Measurements from ENCODE around the gene CFAP54.

Gene CFAP54

DNA sequence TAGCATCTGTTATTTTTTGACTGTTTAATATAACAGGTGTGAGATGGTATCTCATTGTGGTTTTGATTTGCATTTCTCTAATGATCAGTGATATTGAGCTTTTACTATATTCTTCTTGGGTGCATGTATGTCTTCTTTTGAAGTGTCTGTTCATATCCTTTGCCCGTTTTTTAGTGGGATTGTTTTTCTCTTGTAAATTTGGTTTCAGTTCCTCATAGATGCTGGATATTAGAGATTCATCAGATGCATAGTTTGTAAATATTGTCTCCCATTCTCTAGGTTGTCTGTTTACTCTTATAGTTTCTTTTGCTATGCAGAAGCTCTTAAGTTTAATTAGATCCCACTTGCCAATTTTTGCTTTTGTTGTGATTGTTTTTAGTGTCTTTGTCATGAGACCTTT is 368.8 kb downstream of the CFAP54 start:
- no peak overlapping the region for H2BK120ac ChIP-seq (ENCODE audit: low read depth, low read length)
- no peak overlapping the region for H2BK15ac ChIP-seq (replicated peaks; ENCODE audit: low read depth)
- no peak overlapping the region for H3K4me2 ChIP-seq (ENCODE audit: low read length)
- no peak overlapping the region for H3K4ac ChIP-seq (ENCODE audit: low read depth, low read length)
- no peak overlapping the region for H3K27ac ChIP-seq (ENCODE audit: low read depth, low read length)
- H2BK5ac ChIP-seq (ENCODE audit: low read length), result no peak overlapping the region
- H3K36me3 ChIP-seq (ENCODE audit: control insufficient read depth, insufficient read depth, low read length), result no peaks in the 10 kb centered on the region
- H4K8ac ChIP-seq (ENCODE audit: low read depth, low read length), result no peak overlapping the region
- no peak overlapping the region for H2AK5ac ChIP-seq (ENCODE audit: low read length)
- no peak overlapping the region for H3K56ac ChIP-seq (ENCODE audit: low read length)
- no peaks in the 10 kb centered on the region for H3K79me1 ChIP-seq (ENCODE audit: low read length)
- H3K27me3 ChIP-seq (ENCODE audit: insufficient read depth, low read length, poor library complexity), result peaks cover 2% of the 10 kb centered on the region
- H3K23ac ChIP-seq (ENCODE audit: low read length), result no peak overlapping the region
- no peak overlapping the region for H3K4me3 ChIP-seq (ENCODE audit: low read length)
- H3K18ac ChIP-seq (ENCODE audit: low read length), result no peak overlapping the region
- no CpG with 5 or more reads among the region's 1 CpG for WGBS (ENCODE audit: extremely low coverage, insufficient coverage, low lambda C conversion rate)
- no peak for DNase-seq
- no peak overlapping the region for H4K5ac ChIP-seq (ENCODE audit: low read length)
- no peaks in the 10 kb centered on the region for H3K4me1 ChIP-seq (ENCODE audit: control insufficient read depth, low read depth, low read length)
- H3K9ac ChIP-seq (ENCODE audit: low read length), result no peak overlapping the region
- H3K79me2 ChIP-seq (ENCODE audit: control insufficient read depth, insufficient read depth, low read length), result no peaks in the 10 kb centered on the region

- Histone ChIP-seq H3K4me3 (ENCODE audit: low read length) (no peak overlapping the region), H2BK120ac (ENCODE audit: low read depth, low read length) (no peak overlapping the region), H3K4ac (ENCODE audit: low read depth, low read length) (no peak overlapping the region), H2BK15ac (replicated peaks; ENCODE audit: low read depth) (no peak overlapping the region), H2BK5ac (ENCODE audit: low read length) (no peak overlapping the region), H3K36me3 (ENCODE audit: control insufficient read depth, insufficient read depth, low read length) (no peaks in the 10 kb centered on the region), H3K79me2 (ENCODE audit: control insufficient read depth, insufficient read depth, low read length) (no peaks in the 10 kb centered on the region), H3K27me3 (ENCODE audit: insufficient read depth, low read length, poor library complexity) (peaks cover 2% of the 10 kb centered on the region), H4K8ac (ENCODE audit: low read depth, low read length) (no peak overlapping the region), H2AK5ac (ENCODE audit: low read length) (no peak overlapping the region), H4K5ac (ENCODE audit: low read length) (no peak overlapping the region), H3K56ac (ENCODE audit: low read length) (no peak overlapping the region), H3K79me1 (ENCODE audit: low read length) (no peaks in the 10 kb centered on the region), H3K4me2 (ENCODE audit: low read length) (no peak overlapping the region), H3K9ac (ENCODE audit: low read length) (no peak overlapping the region), H3K18ac (ENCODE audit: low read length) (no peak overlapping the region), H3K27ac (ENCODE audit: low read depth, low read length) (no peak overlapping the region), H3K23ac (ENCODE audit: low read length) (no peak overlapping the region), H3K4me1 (ENCODE audit: control insufficient read depth, low read depth, low read length) (no peaks in the 10 kb centered on the region)
- WGBS (ENCODE audit: extremely low coverage, insufficient coverage, low lambda C conversion rate), result no CpG with 5 or more reads among the region's 2 CpGs
- no peak for DNase-seq
These were observed 372.3 kb downstream of the CFAP54 start for GRCh38 chr12:96861656-96862055.

DNA sequence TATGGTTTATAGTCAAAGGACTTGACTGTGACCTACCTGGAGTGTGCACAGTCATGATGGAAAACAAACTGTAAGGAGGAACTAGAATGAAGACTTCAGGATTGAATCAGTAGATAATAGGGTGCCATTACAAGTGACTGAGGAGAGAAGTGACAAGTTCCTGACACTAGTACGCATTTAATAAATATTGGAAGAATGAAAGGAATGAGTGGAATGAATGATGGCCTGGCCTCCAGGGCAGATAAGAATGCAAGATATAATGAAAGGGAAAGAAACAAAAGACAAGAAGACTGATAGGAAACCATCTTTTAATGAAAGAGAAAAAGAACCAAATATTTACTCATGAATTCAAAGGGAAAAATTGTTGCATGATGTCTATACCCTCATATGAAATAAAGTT is 372.9 kb downstream of the CFAP54 start:
- no peaks in the 10 kb centered on the region for H3K36me3 ChIP-seq (ENCODE audit: control insufficient read depth, insufficient read depth, low read length)
- peak; percentile 91 for DNase-seq
- no peaks in the 10 kb centered on the region for H3K4me1 ChIP-seq (ENCODE audit: control insufficient read depth, low read depth, low read length)
- no peak overlapping the region for H3K56ac ChIP-seq (ENCODE audit: low read length)
- no peak overlapping the region for H3K18ac ChIP-seq (ENCODE audit: low read length)
- H2BK5ac ChIP-seq (ENCODE audit: low read length), result no peak overlapping the region
- WGBS (ENCODE audit: extremely low coverage, insufficient coverage, low lambda C conversion rate), result no CpG with 5 or more reads among the region's 1 CpG
- no peak overlapping the region for H3K4me2 ChIP-seq (ENCODE audit: low read length)
- H3K4ac ChIP-seq (ENCODE audit: low read depth, low read length), result no peak overlapping the region
- H2BK15ac ChIP-seq (replicated peaks; ENCODE audit: low read depth), result no peak overlapping the region
- H3K23ac ChIP-seq (ENCODE audit: low read length), result no peak overlapping the region
- H2BK120ac ChIP-seq (ENCODE audit: low read depth, low read length), result no peak overlapping the region
- no peak overlapping the region for H3K9ac ChIP-seq (ENCODE audit: low read length)
- H3K4me3 ChIP-seq (ENCODE audit: low read length), result no peak overlapping the region
- no peaks in the 10 kb centered on the region for H3K79me2 ChIP-seq (ENCODE audit: control insufficient read depth, insufficient read depth, low read length)
- peaks cover 2% of the 10 kb centered on the region for H3K27me3 ChIP-seq (ENCODE audit: insufficient read depth, low read length, poor library complexity)
- no peak overlapping the region for H3K27ac ChIP-seq (ENCODE audit: low read depth, low read length)
- no peak overlapping the region for H2AK5ac ChIP-seq (ENCODE audit: low read length)
- H4K5ac ChIP-seq (ENCODE audit: low read length), result no peak overlapping the region
- H4K8ac ChIP-seq (ENCODE audit: low read depth, low read length), result no peak overlapping the region
- H3K79me1 ChIP-seq (ENCODE audit: low read length), result no peaks in the 10 kb centered on the region

DNA sequence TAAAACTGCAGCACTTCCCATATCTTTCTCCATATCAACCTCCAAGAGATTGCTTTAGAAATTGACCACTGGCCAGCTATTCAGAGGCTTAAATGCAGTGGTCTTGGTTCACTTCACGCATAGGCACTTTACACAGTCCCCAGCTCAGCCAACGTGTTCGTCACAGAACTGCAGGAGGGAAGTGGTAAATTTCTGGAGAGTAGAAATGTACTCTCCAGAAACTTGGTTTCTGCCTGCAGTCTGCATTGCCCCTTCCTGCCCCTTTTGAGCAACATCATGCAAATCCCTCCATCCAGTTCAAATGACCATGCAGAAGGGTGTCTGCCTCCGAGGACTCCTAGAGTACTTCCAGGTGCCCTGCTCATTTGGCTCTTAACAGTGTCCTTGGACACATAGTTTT is 375.0 kb downstream of the CFAP54 start:
- H4K5ac ChIP-seq (ENCODE audit: low read length), result no peak overlapping the region
- no peak overlapping the region for H2AK5ac ChIP-seq (ENCODE audit: low read length)
- no CpG with 5 or more reads among the region's 4 CpGs for WGBS (ENCODE audit: extremely low coverage, insufficient coverage, low lambda C conversion rate)
- H2BK15ac ChIP-seq (replicated peaks; ENCODE audit: low read depth), result no peak overlapping the region
- H3K18ac ChIP-seq (ENCODE audit: low read length), result no peak overlapping the region
- no peak overlapping the region for H3K4ac ChIP-seq (ENCODE audit: low read depth, low read length)
- no peak overlapping the region for H3K4me3 ChIP-seq (ENCODE audit: low read length)
- H4K8ac ChIP-seq (ENCODE audit: low read depth, low read length), result no peak overlapping the region
- no peak overlapping the region for H2BK120ac ChIP-seq (ENCODE audit: low read depth, low read length)
- no peak for DNase-seq
- no peak overlapping the region for H3K23ac ChIP-seq (ENCODE audit: low read length)
- no peaks in the 10 kb centered on the region for H3K79me1 ChIP-seq (ENCODE audit: low read length)
- H3K27me3 ChIP-seq (ENCODE audit: insufficient read depth, low read length, poor library complexity), result peaks cover 2% of the 10 kb centered on the region
- H3K4me1 ChIP-seq (ENCODE audit: control insufficient read depth, low read depth, low read length), result no peaks in the 10 kb centered on the region
- H3K56ac ChIP-seq (ENCODE audit: low read length), result no peak overlapping the region
- no peak overlapping the region for H3K27ac ChIP-seq (ENCODE audit: low read depth, low read length)
- H3K36me3 ChIP-seq (ENCODE audit: control insufficient read depth, insufficient read depth, low read length), result no peaks in the 10 kb centered on the region
- H2BK5ac ChIP-seq (ENCODE audit: low read length), result no peak overlapping the region
- H3K9ac ChIP-seq (ENCODE audit: low read length), result no peak overlapping the region
- no peak overlapping the region for H3K4me2 ChIP-seq (ENCODE audit: low read length)
- no peaks in the 10 kb centered on the region for H3K79me2 ChIP-seq (ENCODE audit: control insufficient read depth, insufficient read depth, low read length)

- H2BK15ac ChIP-seq (replicated peaks; ENCODE audit: low read depth), result no peak overlapping the region
These were observed 377.6 kb downstream of the CFAP54 start for GRCh38 chr12:96866801-96867590.

GRCh38 chr12:96870946-96871345 is 381.6 kb downstream of the CFAP54 start:
- Histone ChIP-seq H3K56ac (ENCODE audit: low read length) (no peak overlapping the region), H3K79me1 (ENCODE audit: low read length) (no peaks in the 10 kb centered on the region)
- WGBS (ENCODE audit: extremely low coverage, insufficient coverage, low lambda C conversion rate), result no CpG with 5 or more reads among the region's 1 CpG

More at GRCh38 chr12:96866801-96867590, 377.6 kb downstream of the CFAP54 start:
- Histone ChIP-seq H3K79me2 (ENCODE audit: control insufficient read depth, insufficient read depth, low read length) (no peaks in the 10 kb centered on the region), H3K9ac (ENCODE audit: low read length) (no peak overlapping the region), H2AK5ac (ENCODE audit: low read length) (no peak overlapping the region), H3K4ac (ENCODE audit: low read depth, low read length) (no peak overlapping the region), H4K5ac (ENCODE audit: low read length) (no peak overlapping the region), H3K4me3 (ENCODE audit: low read length) (no peak overlapping the region), H3K23ac (ENCODE audit: low read length) (no peak overlapping the region), H2BK120ac (ENCODE audit: low read depth, low read length) (no peak overlapping the region), H3K27ac (ENCODE audit: low read depth, low read length) (no peak overlapping the region), H3K79me1 (ENCODE audit: low read length) (no peaks in the 10 kb centered on the region), H3K56ac (ENCODE audit: low read length) (no peak overlapping the region), H3K4me2 (ENCODE audit: low read length) (no peak overlapping the region), H3K27me3 (ENCODE audit: insufficient read depth, low read length, poor library complexity) (no peaks in the 10 kb centered on the region), H3K36me3 (ENCODE audit: control insufficient read depth, insufficient read depth, low read length) (no peaks in the 10 kb centered on the region), H2BK5ac (ENCODE audit: low read length) (no peak overlapping the region), H4K8ac (ENCODE audit: low read depth, low read length) (no peak overlapping the region), H3K4me1 (ENCODE audit: control insufficient read depth, low read depth, low read length) (no peaks in the 10 kb centered on the region), H3K18ac (ENCODE audit: low read length) (no peak overlapping the region)
- no peak for DNase-seq
- no CpG with 5 or more reads among the region's 4 CpGs for WGBS (ENCODE audit: extremely low coverage, insufficient coverage, low lambda C conversion rate)

More at GRCh38 chr12:96870946-96871345, 381.6 kb downstream of the CFAP54 start:
- no peaks in the 10 kb centered on the region for H3K36me3 ChIP-seq (ENCODE audit: control insufficient read depth, insufficient read depth, low read length)
- H3K27me3 ChIP-seq (ENCODE audit: insufficient read depth, low read length, poor library complexity), result no peaks in the 10 kb centered on the region
- H3K4me1 ChIP-seq (ENCODE audit: control insufficient read depth, low read depth, low read length), result no peaks in the 10 kb centered on the region
- H3K23ac ChIP-seq (ENCODE audit: low read length), result no peak overlapping the region
- no peak overlapping the region for H3K27ac ChIP-seq (ENCODE audit: low read depth, low read length)
- no peak overlapping the region for H3K4me3 ChIP-seq (ENCODE audit: low read length)
- no peak overlapping the region for H3K4me2 ChIP-seq (ENCODE audit: low read length)
- no peak overlapping the region for H2BK120ac ChIP-seq (ENCODE audit: low read depth, low read length)
- no peak overlapping the region for H4K5ac ChIP-seq (ENCODE audit: low read length)
- no peak overlapping the region for H2BK15ac ChIP-seq (replicated peaks; ENCODE audit: low read depth)
- H3K4ac ChIP-seq (ENCODE audit: low read depth, low read length), result no peak overlapping the region
- no peak overlapping the region for H3K9ac ChIP-seq (ENCODE audit: low read length)
- H3K79me2 ChIP-seq (ENCODE audit: control insufficient read depth, insufficient read depth, low read length), result no peaks in the 10 kb centered on the region
- no peak for DNase-seq
- H4K8ac ChIP-seq (ENCODE audit: low read depth, low read length), result no peak overlapping the region
- no peak overlapping the region for H3K18ac ChIP-seq (ENCODE audit: low read length)
- H2BK5ac ChIP-seq (ENCODE audit: low read length), result no peak overlapping the region
- H2AK5ac ChIP-seq (ENCODE audit: low read length), result no peak overlapping the region

Measured in mesendoderm (in vitro differentiated cells).